ENCODE results near the gene TMOD1. TPM values are rescaled to one million over a fixed set of nuclear protein-coding genes. Genes with fewer than 3 reads are reported as not detected.

The TMOD1 gene
- total and polyA plus RNA-seq, 4 donors = 9.2 to 20.0 (median 14.1) TPM

- TF ChIP-seq CTCF (IDR thresholded peaks at IDR 0.05; ENCODE audit: low read depth, low read length, missing input control) (no peak), RAD21 (IDR thresholded peaks at IDR 0.05) (no peak), SP1 (IDR thresholded peaks at IDR 0.05) (no peak)
Measured at GRCh38 chr9:97625620-97626019, 124.2 kb downstream of the TMOD1 start (continued).

GRCh38 chr9:97627624-97628023, 126.2 kb downstream of the TMOD1 start:
- no peaks in the 10 kb centered on the region for H3K27me3 ChIP-seq (ENCODE audit: control insufficient read depth in 4 of 4, insufficient read depth in 4 of 4, low read length in 3 of 4)
- 28% methylated on average over 5 of the region's 5 CpGs for WGBS

GRCh38 chr9:97628668-97629067, 127.2 kb downstream of the TMOD1 start:
- Histone ChIP-seq H3K36me3 (ENCODE audit: control insufficient read depth in 4 of 4, insufficient read depth in 3 of 4, low read depth in 1 of 4, low read length in 3 of 4) (peaks cover 0 to 10% (median 4%) of the 10 kb centered on the region in 4 donors), H3K4me1 (ENCODE audit: control insufficient read depth in 4 of 4, insufficient read depth in 4 of 4, low read length in 3 of 4) (peaks cover 0 to 21% (median 16%) of the 10 kb centered on the region in 4 donors), H3K27ac (ENCODE audit: low read depth in 1 of 2, low read length in 2 of 2) (no peak overlapping the region), H3K9me3 (ENCODE audit: control insufficient read depth in 4 of 4, low read length in 3 of 4) (no peaks in the 10 kb centered on the region), H3K9ac (ENCODE audit: low read depth in 1 of 2, low read length in 2 of 2) (no peak overlapping the region), H3K27me3 (ENCODE audit: control insufficient read depth in 4 of 4, insufficient read depth in 4 of 4, low read length in 3 of 4) (no peaks in the 10 kb centered on the region), H3K4me3 (ENCODE audit: low read depth in 1 of 3, low read length in 3 of 3) (no peak overlapping the region)
- no peak for TF ChIP-seq JUND (IDR thresholded peaks at IDR 0.05)
- no peak for TF ChIP-seq CTCF (IDR thresholded peaks at IDR 0.05; ENCODE audit: low read depth, low read length, missing input control)
- WGBS = 97% methylated on average over 3 of the region's 3 CpGs
- no peak for DNase-seq (ENCODE audit: low spot score)

More at GRCh38 chr9:97627624-97628023, 126.2 kb downstream of the TMOD1 start:
- Histone ChIP-seq H3K9ac (ENCODE audit: low read depth in 1 of 2, low read length in 2 of 2) (peak overlapping the region; percentile 7 to 26), H3K4me1 (ENCODE audit: control insufficient read depth in 4 of 4, insufficient read depth in 4 of 4, low read length in 3 of 4) (peaks cover 0 to 21% (median 16%) of the 10 kb centered on the region in 4 donors), H3K9me3 (ENCODE audit: control insufficient read depth in 4 of 4, low read length in 3 of 4) (no peaks in the 10 kb centered on the region), H3K4me3 (ENCODE audit: low read depth in 1 of 3, low read length in 3 of 3) (peak overlapping the region; percentile 12 to 38 (median 26)), H3K36me3 (ENCODE audit: control insufficient read depth in 4 of 4, insufficient read depth in 3 of 4, low read depth in 1 of 4, low read length in 3 of 4) (peaks cover 0 to 10% (median 4%) of the 10 kb centered on the region in 4 donors), H3K27ac (ENCODE audit: low read depth in 1 of 2, low read length in 2 of 2) (peak overlapping the region; percentile 45 to 63)
- DNase-seq (ENCODE audit: low spot score) = no peak
- TF ChIP-seq HNF4A (conservative IDR thresholded peaks at IDR 0.05) (peak in 1 of 2 donors; percentile 24), YY1 (IDR thresholded peaks at IDR 0.05) (no peak), FOXA2 (IDR thresholded peaks at IDR 0.05) (peak; percentile 43), SP1 (IDR thresholded peaks at IDR 0.05) (peak; percentile 25), JUND (IDR thresholded peaks at IDR 0.05) (peak in 1 of 2 donors; percentile 23)

- no peak overlapping the region for H3K9ac ChIP-seq (ENCODE audit: low read depth in 1 of 2, low read length in 2 of 2)
- peaks cover 0 to 8% (median 3%) of the 10 kb centered on the region in 4 donors for H3K36me3 ChIP-seq (ENCODE audit: control insufficient read depth in 4 of 4, insufficient read depth in 3 of 4, low read depth in 1 of 4, low read length in 3 of 4)
- H3K27me3 ChIP-seq (ENCODE audit: control insufficient read depth in 4 of 4, insufficient read depth in 4 of 4, low read length in 3 of 4) = no peaks in the 10 kb centered on the region
- DNase-seq (ENCODE audit: low spot score) = no peak
- H3K9me3 ChIP-seq (ENCODE audit: control insufficient read depth in 4 of 4, low read length in 3 of 4) = no peaks in the 10 kb centered on the region
- peaks cover 0 to 23% (median 16%) of the 10 kb centered on the region in 4 donors for H3K4me1 ChIP-seq (ENCODE audit: control insufficient read depth in 4 of 4, insufficient read depth in 4 of 4, low read length in 3 of 4)
- H3K4me3 ChIP-seq (ENCODE audit: low read depth in 1 of 3, low read length in 3 of 3) = no peak overlapping the region
- H3K27ac ChIP-seq (ENCODE audit: low read depth in 1 of 2, low read length in 2 of 2) = no peak overlapping the region
- TF ChIP-seq GABPA (IDR thresholded peaks at IDR 0.05 in 1 of 2, conservative IDR thresholded peaks at IDR 0.05 in 1 of 2) (no peak), JUND (IDR thresholded peaks at IDR 0.05) (no peak), HNF4G (IDR thresholded peaks at IDR 0.05) (no peak), ZBTB33 (IDR thresholded peaks at IDR 0.05) (no peak), TAF1 (conservative IDR thresholded peaks at IDR 0.05) (no peak), FOXA2 (IDR thresholded peaks at IDR 0.05) (no peak), YY1 (IDR thresholded peaks at IDR 0.05) (no peak), CTCF (IDR thresholded peaks at IDR 0.05; ENCODE audit: low read depth, low read length, missing input control) (no peak), HNF4A (conservative IDR thresholded peaks at IDR 0.05) (no peak), EGR1 (IDR thresholded peaks at IDR 0.05; ENCODE audit: low read depth in 2 of 2) (no peak), MAX (IDR thresholded peaks at IDR 0.05) (no peak), NR2F2 (IDR thresholded peaks at IDR 0.05) (no peak)
Measured at GRCh38 chr9:97629156-97629555, 127.7 kb downstream of the TMOD1 start.
